ENCODE data around the gene SLCO4A1. TPM values are rescaled to one million over a fixed set of nuclear protein-coding genes. Genes with fewer than 3 reads are reported as not detected.

Gene SLCO4A1
- total and polyA plus RNA-seq, 9 of the 15 experiments (the other 6 are each of a cell fraction or from before 2014, with no cell fraction given), result 1.6 to 21.9 (median 12.8) TPM

GRCh38 chr20:62631336-62632308 is 10.7 kb upstream of the SLCO4A1 start:
- Histone ChIP-seq H4K20me1 (replicated peaks; ENCODE audit: control insufficient read depth, insufficient read depth, low read length) (0 out of 2 replicates have a peak, but pooled peaks cover 4% of the 10 kb centered on the region), H2AFZ (ENCODE audit: low read depth, low read length) (no peak overlapping the region), H3K9ac (ENCODE audit: insufficient read depth in 1 of 2, low read depth in 2 of 2, low read length in 2 of 2) (peak overlapping the region in 1 of 2 experiments; percentile 2; a peak in 1 of 4 replicates), H3K4me1 (replicated peaks in 1 of 2; ENCODE audit: control insufficient read depth in 2 of 2, insufficient read depth in 2 of 2, low read length in 2 of 2) (peaks cover 0 to 32% of the 10 kb centered on the region in 2 experiments; a peak in 3 of 5 replicates), H3K36me3 (ENCODE audit: control insufficient read depth, insufficient read depth, low read length) (no peaks in the 10 kb centered on the region), H3K4me3 (no peak overlapping the region), H3K27ac (ENCODE audit: extremely low read depth, low read depth, low read length) (no peak overlapping the region), H3K4me2 (ENCODE audit: insufficient read depth, low read length) (no peak overlapping the region), H3K79me2 (ENCODE audit: control insufficient read depth, insufficient read depth, low read length) (no peaks in the 10 kb centered on the region), H3K9me1 (ENCODE audit: control insufficient read depth, insufficient read depth, low read length) (no peaks in the 10 kb centered on the region), H3K27me3 (ENCODE audit: control insufficient read depth in 2 of 2, insufficient read depth in 2 of 2, low read length in 2 of 2) (peaks cover 40 to 85% of the 10 kb centered on the region in 2 experiments), H3K9me3 (replicated peaks; ENCODE audit: control insufficient read depth, insufficient read depth, low read depth, low read length) (no peaks in the 10 kb centered on the region)
- in situ Hi-C loops (cut with MboI), result no loop called here
- DNase-seq (ENCODE audit: extremely low read depth in 1 of 4, low spot score in 3 of 4), result no peak
- POLR2A ChIA-PET, result interaction anchor here (0.6 to 1.7 kb wide), 2 partner anchors 11 to 210 kb away, joined by 5 to 7 read pairs; partner anchors contain the start of gene SLCO4A1
- FAIRE-seq, result no peak
- TF ChIP-seq CEBPB (tag; IDR thresholded peaks at IDR 0.05) (no peak), ZFP36 (IDR thresholded peaks at IDR 0.05; ENCODE audit: low read depth, low read length, partially characterized antibody) (no peak), LARP7 (IDR thresholded peaks at IDR 0.05) (no peak), CBFB (CRISPR knock-in tag; IDR thresholded peaks at IDR 0.05) (no peak), ZBED1 (IDR thresholded peaks at IDR 0.05) (no peak)
- ATAC-seq, result no peak
- CTCF ChIA-PET (ENCODE audit: low intra/inter-chr PET ratio), result no interaction called here
- intact Hi-C loops (cut with micrococcal nuclease), result no loop called here
- WGBS (ENCODE audit: insufficient coverage, low coverage, missing lambda C conversion rate), result 4% methylated on average over 24 of the region's 24 CpGs
- BruUV-seq (replicated peaks), result no TSS peak

All from K562 (cell line).